GM20000 (cell line): ENCODE data around the gene ZNF444.
A peak's percentile ranks its signal among the peaks of the same experiment; 100 is the strongest.
"Not testable (repeated sequence)": the region's sequence is repeated elsewhere in the genome, so short reads cannot be mapped to it uniquely, and the experiment has no call there.

Source experiments
- DNase-seq: peaks from one replicate; pipeline ENCODE4 v3.0.0; 2012; ENCODE audit warnings: low spot score
- CTCF ChIP-seq: IDR thresholded peaks from 2 replicates; pipeline ENCODE4 v1.5.1; 2012; ENCODE audit warnings: mild to moderate bottlenecking, control low read depth; ENCODE audit errors: extremely low read depth, missing control alignments

ZNF444 gene

GRCh38 chr19:56144831-56145230 lies 3.7 kb downstream of the ZNF444 start:
- no peak for DNase-seq

GRCh38 chr19:56145698-56146097 lies 4.6 kb downstream of the ZNF444 start:
- peak; percentile 17 for DNase-seq
- TF ChIP-seq CTCF = no peak

More at GRCh38 chr19:56144831-56145230, 3.7 kb downstream of the ZNF444 start:
- no peak for TF ChIP-seq CTCF

GRCh38 chr19:56146904-56147303 lies 5.8 kb downstream of the ZNF444 start:
- no peak for TF ChIP-seq CTCF
- DNase-seq = no peak

- DNase-seq = peak; percentile 31
- no peak for TF ChIP-seq CTCF
Observed at GRCh38 chr19:56147307-56147706, 6.2 kb downstream of the ZNF444 start.

- TF ChIP-seq CTCF = no peak
- DNase-seq = no peak
Observed at GRCh38 chr19:56148096-56148495, 7.0 kb downstream of the ZNF444 start.

GRCh38 chr19:56148955-56149655 lies 8.0 kb downstream of the ZNF444 start:
- not testable (repeated sequence) for DNase-seq

GRCh38 chr19:56149656-56150038 lies 8.6 kb downstream of the ZNF444 start:
- TF ChIP-seq CTCF = no peak
- no peak for DNase-seq

GRCh38 chr19:56150358-56150757 lies 9.3 kb downstream of the ZNF444 start:
- TF ChIP-seq CTCF = no peak

More at GRCh38 chr19:56150358-56150757, 9.3 kb downstream of the ZNF444 start:
- DNase-seq = no peak
